ENCODE measurements around the gene IRGQ. TPM values are rescaled to one million over a fixed set of nuclear protein-coding genes. Genes with fewer than 3 reads are reported as not detected.

Gene IRGQ
- total RNA-seq (10 to 100 TPM; 21.1 to 36.1 (median 24.9) TPM), polyA plus RNA-seq (10 to 100 TPM in 1 of 2 donors, 1 to 10 TPM in 1; 7.4 to 11.9 TPM)
- long read RNA-seq, donor 1, full-length matches to known transcripts, result 13 of 14 reads
- long read RNA-seq, donor 1, partial matches to known transcripts, result 0 of 14 reads
- long read RNA-seq, donor 1, other reads (novel, unspliced or antisense), result 1 of 14 reads
- long read RNA-seq, donor 2, full-length matches to known transcripts, result 17 of 18 reads
- long read RNA-seq, donor 2, partial matches to known transcripts, result 0 of 18 reads
- long read RNA-seq, donor 2, other reads (novel, unspliced or antisense), result 1 of 18 reads
- long read RNA-seq, donor 3, full-length matches to known transcripts, result 16 of 18 reads
- long read RNA-seq, donor 3, partial matches to known transcripts, result 0 of 18 reads
- long read RNA-seq, donor 3, other reads (novel, unspliced or antisense), result 2 of 18 reads

- ATAC-seq (peak; percentile 93 to 96 (median 95)), DNase-seq (peak; percentile 100)
- peak in 1 of 2 donors; percentile 75 for TF ChIP-seq POLR2A (IDR thresholded peaks at IDR 0.05)
- no peak for TF ChIP-seq CTCF (IDR thresholded peaks at IDR 0.05)
- Histone ChIP-seq H3K27ac (peak within 1 kb of the TSS; percentile 93 to 100 (median 96)), H3K4me3 (peak within 1 kb of the TSS; percentile 47 to 90 (median 75)), H3K4me1 (peaks cover 8 to 41% (median 32%) of the 10 kb centered on the region in 12 donors), H3K27me3 (no peaks in the 10 kb centered on the region), H3K9me3 (no peaks in the 10 kb centered on the region), H3K36me3 (peaks cover 0 to 61% (median 54%) of the 10 kb centered on the region in 9 donors)
- 0 to 1% (median 0%) methylated on average over 38 to 60 of the region's 60 CpGs for WGBS, 4 donors
- intact Hi-C loops (cut with DNase I), result loop anchor here in 8 of 10 donors (1.0 to 10.0 kb wide), 12 partner anchors 15 to 72 kb away; partner anchors contain the start of genes PINLYP (in 6 of the 8), XRCC1 (in 6 of the 8), ZNF575 (in 4 of the 8) and ZNF428 (in 1 of the 8)
Measured at GRCh38 chr19:43595999-43596841, at the start of gene IRGQ, which contains the start of gene ZNF576. TSS of gene IRGQ (minus strand) at chr19:43596134. CDS start at chr19:43595338, 796 bp downstream. TSS of gene ZNF576 (plus strand) at chr19:43596595. CDS start at chr19:43597109, 514 bp downstream.

GRCh38 chr19:43644181-43644580, 48.2 kb upstream of the IRGQ start:
- ATAC-seq, result no peak
- intact Hi-C loops (cut with DNase I), result loop anchor here in 1 of 10 donors (10.0 kb wide), 1 partner anchor 199 kb away; no protein-coding TSS in a partner anchor
- 83 to 88% (median 88%) methylated on average over 13 of the region's 13 CpGs for WGBS, 4 donors
- no peak for DNase-seq
- H3K4me3 ChIP-seq, result no peak overlapping the region
- peaks cover 0 to 17% (median 10%) of the 10 kb centered on the region in 9 donors for H3K27me3 ChIP-seq
- H3K27ac ChIP-seq, result no peak overlapping the region
- TF ChIP-seq POLR2A (IDR thresholded peaks at IDR 0.05), result no peak
- peaks cover 0 to 12% (median 6%) of the 10 kb centered on the region in 12 donors for H3K4me1 ChIP-seq
- H3K9me3 ChIP-seq, result peaks cover 0 to 7% (median 0%) of the 10 kb centered on the region in 12 donors
- H3K36me3 ChIP-seq, result peaks cover 0 to 22% (median 11%) of the 10 kb centered on the region in 9 donors

GRCh38 chr19:43643326-43643725, 47.4 kb upstream of the IRGQ start:
- ATAC-seq (no peak), DNase-seq (no peak)
- peaks cover 0 to 17% (median 6%) of the 10 kb centered on the region in 12 donors for H3K4me1 ChIP-seq
- no peak overlapping the region for H3K27ac ChIP-seq
- H3K4me3 ChIP-seq, result no peak overlapping the region
- WGBS, 4 donors, result 72 to 79% (median 76%) methylated on average over 3 of the region's 3 CpGs
- H3K27me3 ChIP-seq, result peaks cover 0 to 26% (median 10%) of the 10 kb centered on the region in 9 donors
- TF ChIP-seq CTCF (IDR thresholded peaks at IDR 0.05) (no peak), POLR2A (IDR thresholded peaks at IDR 0.05) (no peak)
- intact Hi-C loops (cut with DNase I), result loop anchor here in 1 of 10 donors (10.0 kb wide), 1 partner anchor 199 kb away; no protein-coding TSS in a partner anchor
- H3K9me3 ChIP-seq, result peaks cover 0 to 7% (median 0%) of the 10 kb centered on the region in 12 donors
- peaks cover 0 to 13% (median 3%) of the 10 kb centered on the region in 9 donors for H3K36me3 ChIP-seq

GRCh38 chr19:43642531-43642930, 46.6 kb upstream of the IRGQ start:
- no peak for DNase-seq
- H3K9me3 ChIP-seq, result peaks cover 0 to 7% (median 0%) of the 10 kb centered on the region in 12 donors
- WGBS, 4 donors, result 74 to 84% (median 83%) methylated on average over 4 of the region's 4 CpGs
- no peak for ATAC-seq
- no peak overlapping the region for H3K4me3 ChIP-seq
- peaks cover 0 to 7% (median 0%) of the 10 kb centered on the region in 9 donors for H3K36me3 ChIP-seq
- H3K4me1 ChIP-seq, result peaks cover 0 to 17% (median 6%) of the 10 kb centered on the region in 12 donors
- TF ChIP-seq CTCF (IDR thresholded peaks at IDR 0.05) (no peak), POLR2A (IDR thresholded peaks at IDR 0.05) (no peak)
- H3K27me3 ChIP-seq, result peaks cover 0 to 30% (median 10%) of the 10 kb centered on the region in 9 donors
- H3K27ac ChIP-seq, result no peak overlapping the region
- intact Hi-C loops (cut with DNase I), result loop anchor here in 1 of 10 donors (10.0 kb wide), 1 partner anchor 198 kb away; no protein-coding TSS in a partner anchor
